HepG2 (cell line): ENCODE measurements around the gene INSRR. TPM values are rescaled to one million over a fixed set of nuclear protein-coding genes. Genes with fewer than 3 reads are reported as not detected.

Source experiments
- ADNP ChIP-seq: sonication (generic); formaldehyde crosslinking; IDR thresholded peaks from 2 replicates; pipeline ENCODE4 v1.4.0; 2020; ENCODE audit warnings: missing genetic modification reagents
- ARHGAP35 ChIP-seq: sonication (generic); formaldehyde crosslinking; IDR thresholded peaks from 2 replicates; pipeline ENCODE4 v1.9.0; 2022; ENCODE audit warnings: mild to moderate bottlenecking, inconsistent platforms, moderate library complexity, missing genetic modification reagents, borderline replicate concordance
- CBX2 ChIP-seq, 2 experiments: fragments of 200-600 bp in 1 of 2; sonication (generic); formaldehyde crosslinking in 1 of 2; IDR thresholded peaks; 2 replicates each; pipeline versions ENCODE4 v1.7.0 to v1.8.1; 2018 to 2022; ENCODE audit warnings: low read depth in 2 of 2, low read length in 1 of 2, mild to moderate bottlenecking in 1 of 2, missing genetic modification reagents in 1 of 2
- GATA4 ChIP-seq: sonication (generic); IDR thresholded peaks from 2 replicates; pipeline ENCODE4 v1.6.1; 2016; ENCODE audit warnings: antibody characterized with exemption, low read depth, borderline replicate concordance
- MAZ ChIP-seq, 2 experiments: sonication (generic) in 1 of 2; formaldehyde crosslinking in 1 of 2; IDR thresholded peaks; 2 replicates each; pipeline versions ENCODE4 v1.5.0 to v1.6.1; 2012 to 2020; ENCODE audit warnings: low read depth in 2 of 2, mild to moderate bottlenecking in 2 of 2, borderline replicate concordance in 1 of 2, improper control_type of control experiment in 1 of 2, low read length in 1 of 2, missing genetic modification reagents in 1 of 2, moderate library complexity in 1 of 2
- NAIF1 ChIP-seq: sonication (generic); formaldehyde crosslinking; IDR thresholded peaks from 2 replicates; pipeline ENCODE4 v1.5.0; 2020; ENCODE audit warnings: mild to moderate bottlenecking, missing genetic modification reagents, borderline replicate concordance
- NR1H2 ChIP-seq: sonication (generic); formaldehyde crosslinking; IDR thresholded peaks from 2 replicates; pipeline ENCODE4 v1.8.1; 2022; ENCODE audit warnings: low read depth, missing genetic modification reagents, borderline replicate concordance
- RFX3 ChIP-seq: IDR thresholded peaks from 2 replicates; pipeline ENCODE4 v1.6.1; 2016; ENCODE audit warnings: missing biosample characterization, missing genetic modification reagents
- SETDB1 ChIP-seq: sonication (generic); formaldehyde crosslinking; IDR thresholded peaks from 2 replicates; pipeline ENCODE4 v1.5.1; 2020; ENCODE audit warnings: missing genetic modification reagents, mild to moderate bottlenecking, borderline replicate concordance
- SIX1 ChIP-seq: sonication (generic); formaldehyde crosslinking; IDR thresholded peaks from 2 replicates; pipeline ENCODE4 v1.4.0; 2020; ENCODE audit warnings: missing genetic modification reagents, borderline replicate concordance
- SNAI1 ChIP-seq: sonication (generic); formaldehyde crosslinking; IDR thresholded peaks from 2 replicates; pipeline ENCODE4 v1.5.0; 2020; ENCODE audit warnings: mild to moderate bottlenecking, missing genetic modification reagents, borderline replicate concordance
- YEATS4 ChIP-seq: sonication (generic); formaldehyde crosslinking; IDR thresholded peaks from 2 replicates; pipeline ENCODE4 v1.4.0; 2020; ENCODE audit warnings: missing genetic modification reagents, borderline replicate concordance
- ZNF136 ChIP-seq: sonication (generic); formaldehyde crosslinking; IDR thresholded peaks from 2 replicates; pipeline ENCODE4 v1.8.1; 2022; ENCODE audit warnings: low read depth, mild to moderate bottlenecking, moderate library complexity, missing genetic modification reagents
- ZNF337 ChIP-seq: sonication (generic); formaldehyde crosslinking; IDR thresholded peaks from 2 replicates; pipeline ENCODE4 v1.5.1; 2020; ENCODE audit warnings: missing genetic modification reagents, low read depth, mild to moderate bottlenecking, borderline replicate concordance
- ZNF460 ChIP-seq: sonication (generic); formaldehyde crosslinking; IDR thresholded peaks from 2 replicates; pipeline ENCODE4 v1.5.1; 2020; ENCODE audit warnings: missing genetic modification reagents, mild to moderate bottlenecking, borderline replicate concordance
- ZNF737 ChIP-seq: sonication (generic); formaldehyde crosslinking; IDR thresholded peaks from 2 replicates; pipeline ENCODE4 v1.5.0; 2020; ENCODE audit warnings: missing genetic modification reagents, mild to moderate bottlenecking, borderline replicate concordance
- ZNF747 ChIP-seq: sonication (generic); formaldehyde crosslinking; IDR thresholded peaks from 2 replicates; pipeline ENCODE4 v1.8.1; 2023; ENCODE audit warnings: missing genetic modification reagents, mild to moderate bottlenecking, borderline replicate concordance
- ZNF841 ChIP-seq: sonication (generic); formaldehyde crosslinking; IDR thresholded peaks from 2 replicates; pipeline ENCODE4 v1.8.1; 2023; ENCODE audit warnings: missing genetic modification reagents, borderline replicate concordance
- polyA plus RNA-seq, 8 experiments: library from polyadenylated mRNA; depleted of rRNA in 3 of 8; stranded (reverse) in 7 of 8; unstranded in 1 of 8; fragments of >200 nt; fragmentation: Illumina TruSeq in 4 of 8; extraction: Trizol in 4 of 8; gene quantifications; 2 replicates each; pipeline versions ENCODE4 v1.2.1 to v1.2.3, GENCODE V29; 2011 to 2016; ENCODE audit warnings: low read depth in 4 of 8, missing spikeins in 1 of 8, mixed read lengths in 1 of 8; ENCODE audit not compliant: insufficient read depth in 1 of 8
- total RNA-seq, 5 experiments: library from RNA; depleted of rRNA; stranded (reverse); fragments of >200 nt; fragmentation: Illumina TruSeq; extraction: Trizol; gene quantifications; 2 replicates each; pipeline ENCODE4 v1.2.3, GENCODE V29; 2016; ENCODE audit warnings: low read depth in 1 of 5
- TF ChIP-seq, protein P1 (sequence below): sonication (generic); formaldehyde crosslinking; IDR thresholded peaks from 2 replicates; pipeline ENCODE4 v1.5.1; 2020; ENCODE audit warnings: mild to moderate bottlenecking, missing genetic modification reagents, moderate library complexity
- TF ChIP-seq, protein P2 (sequence below): sonication (generic); formaldehyde crosslinking; IDR thresholded peaks from 2 replicates; pipeline ENCODE4 v1.8.1; 2023; ENCODE audit warnings: missing genetic modification reagents, mild to moderate bottlenecking, borderline replicate concordance
- TF ChIP-seq, protein P3 (sequence below): sonication (generic); formaldehyde crosslinking; IDR thresholded peaks from 2 replicates; pipeline ENCODE4 v1.5.1; 2020; ENCODE audit warnings: mild to moderate bottlenecking, missing genetic modification reagents, borderline replicate concordance

INSRR gene
- total and polyA plus RNA-seq, 2 of the 13 experiments (the other 11 are each of a cell fraction or from before 2014, with no cell fraction given) = not detected

DNA sequence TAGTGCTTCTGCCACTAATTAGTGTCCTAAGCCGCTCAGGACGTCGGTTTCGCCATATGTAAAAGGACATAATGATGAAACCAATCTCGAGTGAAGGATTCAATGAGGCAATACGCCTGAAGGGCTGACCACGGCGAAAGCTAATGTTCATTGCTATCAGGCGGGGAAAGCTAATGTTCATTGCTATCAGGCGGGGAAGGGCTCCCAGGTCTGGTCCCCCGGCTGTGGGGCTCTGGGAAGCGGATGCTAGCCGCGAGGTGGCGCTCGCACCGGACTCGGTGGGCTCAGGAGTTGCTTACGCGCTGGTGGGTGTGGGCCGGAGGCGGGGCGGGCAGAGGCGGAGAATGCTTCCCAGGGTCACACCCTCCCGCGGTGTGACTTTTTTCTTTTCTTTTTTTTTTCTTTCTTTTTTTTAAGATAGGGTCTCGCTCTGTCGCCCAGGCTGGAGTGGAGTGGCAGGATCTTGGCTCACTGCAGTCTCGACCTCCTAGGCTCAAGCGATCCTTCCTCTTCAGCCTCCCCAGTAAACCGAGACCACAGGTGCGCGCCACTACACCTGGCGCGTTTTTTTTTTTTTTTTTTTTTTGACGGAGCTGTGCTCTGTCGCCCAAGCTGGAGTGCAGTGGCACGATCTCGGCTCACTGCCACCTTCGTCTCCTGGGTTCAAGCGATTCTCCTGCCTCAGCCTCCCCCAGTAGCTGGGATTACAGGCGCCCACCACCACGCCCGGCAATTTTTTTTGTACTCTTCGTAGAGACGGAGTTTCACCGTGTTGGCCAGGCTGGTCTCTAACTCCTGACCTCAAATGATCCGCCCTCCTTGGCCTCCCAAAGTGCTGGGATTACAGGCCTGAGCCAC is 33.5 kb upstream of the INSRR start (continued):
- TF ChIP-seq, protein P1, sequence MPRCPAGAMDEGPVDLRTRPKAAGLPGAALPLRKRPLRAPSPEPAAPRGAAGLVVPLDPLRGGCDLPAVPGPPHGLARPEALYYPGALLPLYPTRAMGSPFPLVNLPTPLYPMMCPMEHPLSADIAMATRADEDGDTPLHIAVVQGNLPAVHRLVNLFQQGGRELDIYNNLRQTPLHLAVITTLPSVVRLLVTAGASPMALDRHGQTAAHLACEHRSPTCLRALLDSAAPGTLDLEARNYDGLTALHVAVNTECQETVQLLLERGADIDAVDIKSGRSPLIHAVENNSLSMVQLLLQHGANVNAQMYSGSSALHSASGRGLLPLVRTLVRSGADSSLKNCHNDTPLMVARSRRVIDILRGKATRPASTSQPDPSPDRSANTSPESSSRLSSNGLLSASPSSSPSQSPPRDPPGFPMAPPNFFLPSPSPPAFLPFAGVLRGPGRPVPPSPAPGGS (CRISPR knock-in tag) = no peak
- TF ChIP-seq, protein P2, sequence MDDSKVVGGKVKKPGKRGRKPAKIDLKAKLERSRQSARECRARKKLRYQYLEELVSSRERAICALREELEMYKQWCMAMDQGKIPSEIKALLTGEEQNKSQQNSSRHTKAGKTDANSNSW (CRISPR knock-in tag) = no peak
- TF ChIP-seq YEATS4 (CRISPR knock-in tag) = no peak
- no peak for TF ChIP-seq CBX2 (IDR thresholded peaks at IDR 0.05; ENCODE audit: low read depth, low read length)
- no peak for TF ChIP-seq CBX2 (CRISPR knock-in tag; IDR thresholded peaks at IDR 0.05; ENCODE audit: low read depth)
- TF ChIP-seq ZNF136 (CRISPR knock-in tag) = no peak
- no peak for TF ChIP-seq ZNF737 (CRISPR knock-in tag)
- no peak for TF ChIP-seq SETDB1 (CRISPR knock-in tag)
- no peak for TF ChIP-seq ARHGAP35 (CRISPR knock-in tag)
- TF ChIP-seq RFX3 (CRISPR knock-in tag) = no peak
- no peak for TF ChIP-seq SIX1
- no peak for TF ChIP-seq SNAI1 (CRISPR knock-in tag)
- TF ChIP-seq, protein P3, sequence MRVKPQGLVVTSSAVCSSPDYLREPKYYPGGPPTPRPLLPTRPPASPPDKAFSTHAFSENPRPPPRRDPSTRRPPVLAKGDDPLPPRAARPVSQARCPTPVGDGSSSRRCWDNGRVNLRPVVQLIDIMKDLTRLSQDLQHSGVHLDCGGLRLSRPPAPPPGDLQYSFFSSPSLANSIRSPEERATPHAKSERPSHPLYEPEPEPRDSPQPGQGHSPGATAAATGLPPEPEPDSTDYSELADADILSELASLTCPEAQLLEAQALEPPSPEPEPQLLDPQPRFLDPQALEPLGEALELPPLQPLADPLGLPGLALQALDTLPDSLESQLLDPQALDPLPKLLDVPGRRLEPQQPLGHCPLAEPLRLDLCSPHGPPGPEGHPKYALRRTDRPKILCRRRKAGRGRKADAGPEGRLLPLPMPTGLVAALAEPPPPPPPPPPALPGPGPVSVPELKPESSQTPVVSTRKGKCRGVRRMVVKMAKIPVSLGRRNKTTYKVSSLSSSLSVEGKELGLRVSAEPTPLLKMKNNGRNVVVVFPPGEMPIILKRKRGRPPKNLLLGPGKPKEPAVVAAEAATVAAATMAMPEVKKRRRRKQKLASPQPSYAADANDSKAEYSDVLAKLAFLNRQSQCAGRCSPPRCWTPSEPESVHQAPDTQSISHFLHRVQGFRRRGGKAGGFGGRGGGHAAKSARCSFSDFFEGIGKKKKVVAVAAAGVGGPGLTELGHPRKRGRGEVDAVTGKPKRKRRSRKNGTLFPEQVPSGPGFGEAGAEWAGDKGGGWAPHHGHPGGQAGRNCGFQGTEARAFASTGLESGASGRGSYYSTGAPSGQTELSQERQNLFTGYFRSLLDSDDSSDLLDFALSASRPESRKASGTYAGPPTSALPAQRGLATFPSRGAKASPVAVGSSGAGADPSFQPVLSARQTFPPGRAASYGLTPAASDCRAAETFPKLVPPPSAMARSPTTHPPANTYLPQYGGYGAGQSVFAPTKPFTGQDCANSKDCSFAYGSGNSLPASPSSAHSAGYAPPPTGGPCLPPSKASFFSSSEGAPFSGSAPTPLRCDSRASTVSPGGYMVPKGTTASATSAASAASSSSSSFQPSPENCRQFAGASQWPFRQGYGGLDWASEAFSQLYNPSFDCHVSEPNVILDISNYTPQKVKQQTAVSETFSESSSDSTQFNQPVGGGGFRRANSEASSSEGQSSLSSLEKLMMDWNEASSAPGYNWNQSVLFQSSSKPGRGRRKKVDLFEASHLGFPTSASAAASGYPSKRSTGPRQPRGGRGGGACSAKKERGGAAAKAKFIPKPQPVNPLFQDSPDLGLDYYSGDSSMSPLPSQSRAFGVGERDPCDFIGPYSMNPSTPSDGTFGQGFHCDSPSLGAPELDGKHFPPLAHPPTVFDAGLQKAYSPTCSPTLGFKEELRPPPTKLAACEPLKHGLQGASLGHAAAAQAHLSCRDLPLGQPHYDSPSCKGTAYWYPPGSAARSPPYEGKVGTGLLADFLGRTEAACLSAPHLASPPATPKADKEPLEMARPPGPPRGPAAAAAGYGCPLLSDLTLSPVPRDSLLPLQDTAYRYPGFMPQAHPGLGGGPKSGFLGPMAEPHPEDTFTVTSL = no peak
- no peak for TF ChIP-seq GATA4
- no peak for TF ChIP-seq ZNF747 (CRISPR knock-in tag)
- no peak for TF ChIP-seq ZNF460 (CRISPR knock-in tag)
- peak; percentile 63 for TF ChIP-seq MAZ (IDR thresholded peaks at IDR 0.05; ENCODE audit: borderline replicate concordance, low read depth, low read length)
- TF ChIP-seq MAZ (CRISPR knock-in tag; IDR thresholded peaks at IDR 0.05; ENCODE audit: low read depth) = 0 out of 2 replicates have a peak, but pooled peaks have one; percentile 37
- TF ChIP-seq NAIF1 (CRISPR knock-in tag) = no peak
- no peak for TF ChIP-seq ZNF841
- TF ChIP-seq ADNP (CRISPR knock-in tag) = no peak
- no peak for TF ChIP-seq NR1H2 (CRISPR knock-in tag)
- no peak for TF ChIP-seq ZNF337 (CRISPR knock-in tag)
